ENCODE data around the gene DPYSL4.

Gene DPYSL4

DNA sequence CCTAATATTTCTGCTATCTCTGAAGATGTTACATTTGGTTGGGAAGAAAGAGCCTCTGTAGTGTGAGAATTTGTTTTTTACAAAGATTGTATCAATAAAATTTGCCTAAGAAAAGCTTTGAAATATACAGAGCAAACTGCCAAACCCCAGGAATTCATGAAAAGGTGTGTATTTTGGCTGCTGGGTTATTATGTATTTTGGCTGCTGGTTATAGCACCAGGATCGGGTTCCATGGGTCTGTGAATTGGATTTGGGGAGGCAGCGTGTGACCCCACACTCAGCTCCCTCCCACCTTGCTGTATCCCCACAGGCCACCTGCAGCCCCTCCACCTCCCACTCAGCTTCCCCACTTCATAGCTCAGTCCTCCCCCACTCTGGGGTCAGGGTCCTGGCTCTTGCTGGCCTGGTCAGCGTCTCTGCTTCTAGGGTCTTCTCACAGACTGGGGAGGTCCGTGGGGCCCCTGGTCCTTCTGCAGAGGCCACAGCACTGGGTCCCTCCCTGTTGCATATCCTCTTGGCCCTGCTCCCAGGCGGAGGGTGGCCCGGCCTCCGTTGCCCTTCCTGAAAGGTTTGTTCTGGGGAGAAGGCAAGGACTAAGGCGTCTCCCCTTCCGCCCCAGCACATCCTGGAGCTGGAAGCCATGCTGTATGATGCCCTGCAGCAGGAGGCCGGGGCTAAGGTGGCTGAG is 24.0 kb upstream of the DPYSL4 start:
- TF ChIP-seq POLR2AphosphoS5 (IDR thresholded peaks at IDR 0.05; ENCODE audit: low read depth, low read length) (no peak), REST (IDR thresholded peaks at IDR 0.05; ENCODE audit: insufficient read depth in 1 of 2, low read depth in 2 of 2, low read length in 2 of 2) (no peak)

DNA sequence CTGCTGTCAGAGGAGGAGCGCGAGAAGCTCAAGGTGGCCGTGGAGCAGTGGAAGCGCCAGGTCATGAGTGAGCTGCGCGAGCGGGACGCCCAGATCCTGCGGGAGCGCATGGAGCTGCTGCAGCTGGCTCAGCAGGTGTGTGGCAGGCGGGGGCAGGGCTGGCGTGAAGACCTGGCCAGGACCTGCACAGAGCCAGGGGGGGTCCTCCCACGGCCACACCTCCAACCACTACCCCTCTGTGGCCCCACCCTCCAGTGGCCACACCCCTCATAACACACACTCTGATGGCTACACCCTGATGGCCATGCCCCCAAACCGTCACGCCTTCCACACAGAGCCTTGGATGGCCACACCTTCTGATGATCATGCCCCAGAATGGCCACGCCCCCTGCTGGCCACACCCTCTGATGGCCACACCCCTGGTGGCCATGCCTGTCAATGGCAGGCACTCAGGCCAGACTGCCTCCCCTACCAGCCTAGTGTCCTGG is 23.4 kb upstream of the DPYSL4 start:
- TF ChIP-seq FOXP2 (optimal IDR thresholded peaks at IDR 0.05; ENCODE audit: borderline replicate concordance, extremely low read depth, extremely low read length, insufficient read depth) (no peak), REST (IDR thresholded peaks at IDR 0.05; ENCODE audit: insufficient read depth in 1 of 2, low read depth in 2 of 2, low read length in 2 of 2) (no peak), POLR2AphosphoS5 (IDR thresholded peaks at IDR 0.05; ENCODE audit: low read depth, low read length) (no peak), TAF1 (IDR thresholded peaks at IDR 0.05; ENCODE audit: borderline replicate concordance, insufficient read depth, low read length) (no peak), SIN3A (IDR thresholded peaks at IDR 0.05; ENCODE audit: borderline replicate concordance, insufficient read depth, low read length) (no peak)

DNA sequence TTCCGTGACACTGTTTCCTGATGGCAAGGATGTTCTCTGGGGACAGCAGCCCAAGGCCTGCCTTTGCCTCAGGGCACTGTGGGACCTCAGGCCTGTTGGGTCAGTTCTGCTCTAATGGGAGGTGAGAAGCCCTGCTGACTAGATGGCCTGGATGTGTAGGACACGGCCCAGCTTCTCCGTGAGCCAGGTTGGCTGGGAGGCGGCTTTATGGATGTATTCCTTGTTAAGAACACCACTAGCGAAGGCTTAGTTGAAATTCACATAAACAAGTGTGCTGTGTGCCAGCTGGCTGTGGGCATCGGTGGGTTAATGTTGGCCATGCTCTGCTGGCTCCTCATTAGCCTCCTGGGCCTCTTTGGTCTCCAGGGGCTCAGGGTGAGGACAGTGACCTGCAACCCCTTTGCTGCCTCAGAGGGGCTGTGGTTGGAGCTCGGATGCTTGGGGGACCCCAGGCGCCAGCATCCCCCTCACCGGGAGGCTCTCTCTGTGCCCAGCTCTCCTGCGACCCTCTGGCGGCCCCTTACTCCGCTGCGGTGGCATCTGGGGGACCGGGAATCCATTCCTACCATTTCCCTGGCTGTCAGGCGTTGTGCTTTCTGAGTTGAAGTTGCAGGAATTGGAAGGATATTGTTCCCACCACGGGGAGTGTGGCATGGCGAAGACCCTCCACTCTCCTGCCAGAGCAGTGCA is 22.8 kb upstream of the DPYSL4 start:
- TF ChIP-seq FOXP2 (optimal IDR thresholded peaks at IDR 0.05; ENCODE audit: borderline replicate concordance, extremely low read depth, extremely low read length, insufficient read depth) (no peak), TAF1 (IDR thresholded peaks at IDR 0.05; ENCODE audit: borderline replicate concordance, insufficient read depth, low read length) (no peak), REST (IDR thresholded peaks at IDR 0.05; ENCODE audit: insufficient read depth in 1 of 2, low read depth in 2 of 2, low read length in 2 of 2) (no peak), POLR2AphosphoS5 (IDR thresholded peaks at IDR 0.05; ENCODE audit: low read depth, low read length) (no peak), SIN3A (IDR thresholded peaks at IDR 0.05; ENCODE audit: borderline replicate concordance, insufficient read depth, low read length) (no peak)

- TF ChIP-seq REST (IDR thresholded peaks at IDR 0.05; ENCODE audit: insufficient read depth in 1 of 2, low read depth in 2 of 2, low read length in 2 of 2) (no peak), FOXP2 (optimal IDR thresholded peaks at IDR 0.05; ENCODE audit: borderline replicate concordance, extremely low read depth, extremely low read length, insufficient read depth) (no peak), POLR2AphosphoS5 (IDR thresholded peaks at IDR 0.05; ENCODE audit: low read depth, low read length) (no peak), TAF1 (IDR thresholded peaks at IDR 0.05; ENCODE audit: borderline replicate concordance, insufficient read depth, low read length) (no peak), SIN3A (IDR thresholded peaks at IDR 0.05; ENCODE audit: borderline replicate concordance, insufficient read depth, low read length) (no peak)
Measured at GRCh38 chr10:132164761-132165278, 21.9 kb upstream of the DPYSL4 start.

Measured in PFSK-1 (cell line).